Head of caudate nucleus (tissue), 42 donors: ENCODE data around the gene CAVIN2.

Source experiments
- DNase-seq, 42 donors: peaks; one replicate each; pipeline versions ENCODE4 v3.0.0 to v3.0.0-alpha.2; 2020 to 2021; ENCODE audit warnings: mixed read lengths in 7 of 42
- intact Hi-C: fragments of 100-400 bp; cut with DNase I; formaldehyde crosslinking; loops from one replicate; pipeline ENCODE4 v1.15.0; 2022

The CAVIN2 gene

DNA sequence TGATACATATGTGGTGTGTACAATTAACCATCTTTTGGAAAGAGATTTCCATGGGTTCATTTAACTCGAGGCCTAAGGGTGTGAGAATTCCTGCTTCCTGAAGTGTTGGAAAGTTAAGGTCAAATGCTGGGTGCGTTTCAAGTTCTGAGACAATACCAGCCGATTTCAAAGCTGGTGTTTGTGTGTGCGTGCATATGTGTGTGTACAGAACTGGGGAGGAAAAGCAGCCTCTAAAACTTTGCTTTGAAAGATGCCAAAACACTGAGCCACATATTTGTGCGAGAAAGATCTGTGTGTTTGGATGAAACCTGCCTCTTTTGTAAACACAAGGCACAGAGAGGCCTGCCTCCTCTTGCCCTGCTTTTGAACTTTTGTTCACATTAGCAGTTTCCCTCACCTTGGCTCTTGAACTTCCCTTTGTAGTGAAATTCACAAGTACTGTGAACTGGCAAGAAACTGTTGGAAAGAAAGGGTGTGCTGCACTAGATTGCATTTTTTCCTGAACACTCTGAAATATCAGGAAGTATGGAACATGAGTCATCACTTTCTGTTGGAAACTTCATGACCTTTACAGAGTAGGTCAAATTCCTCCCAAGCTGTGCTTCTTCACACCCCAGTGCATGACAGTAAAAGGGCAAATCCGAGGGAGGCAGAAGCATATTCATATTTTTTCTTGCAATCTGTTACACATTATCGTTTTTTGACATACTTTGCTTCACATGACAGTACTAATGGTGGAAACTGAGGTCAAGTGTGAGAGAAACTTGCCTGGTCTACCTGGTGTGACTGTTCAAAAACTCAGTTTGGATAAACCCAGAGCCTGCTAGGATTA, 20.0 kb upstream of the CAVIN2 start:
- no peak for DNase-seq
- intact Hi-C loops = loop anchor here (10.0 kb wide), 1 partner anchor 298 kb away; no protein-coding TSS in a partner anchor

DNA sequence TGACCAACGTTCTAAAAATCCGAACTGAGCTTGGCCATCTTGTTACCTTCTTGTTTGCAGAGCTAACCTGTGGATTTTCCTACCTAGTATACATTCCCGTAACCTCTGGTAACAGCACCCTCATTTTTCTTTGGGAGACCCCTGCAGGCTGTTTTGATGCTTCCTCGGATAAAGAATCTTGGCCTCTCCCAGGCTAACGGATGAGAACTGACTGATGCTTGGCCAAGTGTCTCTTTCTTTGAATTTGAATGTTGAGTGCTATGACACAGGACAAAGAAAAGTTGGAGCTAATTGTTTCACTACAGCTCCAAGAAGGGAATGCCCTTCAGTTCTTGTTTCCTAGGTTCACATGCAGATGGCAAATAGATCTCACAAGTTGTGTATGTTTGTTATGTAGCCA, 19.3 kb upstream of the CAVIN2 start:
- DNase-seq = no peak
- intact Hi-C loops = loop anchor here (10.0 kb wide), 1 partner anchor 299 kb away; no protein-coding TSS in a partner anchor

- peak in 21 of 42 donors; percentile 11 to 81 (median 46) for DNase-seq
- intact Hi-C loops = loop anchor here (10.0 kb wide), 1 partner anchor 300 kb away; no protein-coding TSS in a partner anchor
Observed at GRCh38 chr2:191864628-191865374, 17.9 kb upstream of the CAVIN2 start.

DNA sequence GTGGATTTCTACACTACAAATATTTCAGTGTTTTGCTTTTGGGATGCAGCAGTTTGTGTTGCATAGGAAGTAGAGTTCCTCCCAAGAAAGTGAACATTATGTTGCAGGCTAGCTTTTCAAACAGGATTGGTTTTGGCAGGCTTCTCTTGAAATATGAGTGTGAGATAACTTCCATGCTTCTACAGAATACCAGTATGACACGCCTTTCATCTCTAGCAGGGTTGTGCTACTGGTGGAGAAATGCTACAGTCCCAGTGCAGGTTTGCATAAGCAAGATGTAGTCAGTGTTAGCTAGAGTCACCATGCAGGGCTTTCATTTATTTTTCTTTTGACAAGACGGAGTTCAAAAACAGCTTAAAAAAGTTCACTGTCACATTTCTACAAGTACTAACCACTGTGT, 17.1 kb upstream of the CAVIN2 start:
- intact Hi-C loops = loop anchor here (10.0 kb wide), 1 partner anchor 301 kb away; no protein-coding TSS in a partner anchor
- DNase-seq = no peak

GRCh38 chr2:191862156-191862775, 15.4 kb upstream of the CAVIN2 start:
- intact Hi-C loops = loop anchor here (10.0 kb wide), 1 partner anchor 303 kb away; no protein-coding TSS in a partner anchor
- no peak for DNase-seq

GRCh38 chr2:191860760-191861466, 14.0 kb upstream of the CAVIN2 start:
- intact Hi-C loops = loop anchor here (10.0 kb wide), 1 partner anchor 304 kb away; no protein-coding TSS in a partner anchor
- DNase-seq = peak in 2 of 42 donors; percentile 15 to 42

DNA sequence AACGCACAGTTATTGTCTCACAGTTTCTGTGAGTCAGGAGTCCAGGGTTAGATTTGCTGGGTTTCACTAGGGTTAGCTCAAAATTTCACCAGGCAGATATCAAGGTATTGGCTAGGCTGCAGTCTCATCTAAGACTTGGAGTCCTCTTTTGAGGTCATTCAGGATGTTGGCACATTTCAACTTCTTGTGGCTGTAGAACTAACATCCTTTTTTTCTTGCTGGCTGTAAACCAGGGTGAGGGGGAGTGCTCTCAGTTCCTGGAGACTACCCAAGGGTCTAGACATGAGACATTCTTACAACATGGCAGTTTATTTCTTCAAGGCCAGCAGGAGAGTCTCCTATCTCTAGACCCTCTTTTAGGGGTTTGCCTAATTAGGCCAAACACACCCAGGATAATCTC, 12.8 kb upstream of the CAVIN2 start:
- no peak for DNase-seq
- intact Hi-C loops = loop anchor here (10.0 kb wide), 1 partner anchor 305 kb away; no protein-coding TSS in a partner anchor

DNA sequence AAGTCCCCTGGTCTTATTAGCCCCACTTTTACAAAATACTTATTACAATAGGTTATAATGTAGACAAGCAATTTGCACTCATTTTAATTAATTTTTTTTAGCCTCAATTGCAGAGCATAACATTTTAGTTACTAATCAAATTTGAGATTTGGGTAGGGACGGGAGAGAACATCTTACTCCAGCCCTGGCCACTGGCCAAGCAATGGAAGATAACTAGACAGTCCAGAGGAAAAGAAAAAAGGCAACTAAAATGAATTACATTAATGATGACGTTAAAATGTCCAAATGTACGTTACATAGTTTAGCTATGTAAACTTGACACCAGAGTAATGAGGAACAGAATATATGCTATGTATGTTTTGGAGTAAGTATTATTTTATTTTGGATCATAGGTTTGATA, 11.0 kb upstream of the CAVIN2 start:
- intact Hi-C loops = no loop called here
- DNase-seq = no peak

DNA sequence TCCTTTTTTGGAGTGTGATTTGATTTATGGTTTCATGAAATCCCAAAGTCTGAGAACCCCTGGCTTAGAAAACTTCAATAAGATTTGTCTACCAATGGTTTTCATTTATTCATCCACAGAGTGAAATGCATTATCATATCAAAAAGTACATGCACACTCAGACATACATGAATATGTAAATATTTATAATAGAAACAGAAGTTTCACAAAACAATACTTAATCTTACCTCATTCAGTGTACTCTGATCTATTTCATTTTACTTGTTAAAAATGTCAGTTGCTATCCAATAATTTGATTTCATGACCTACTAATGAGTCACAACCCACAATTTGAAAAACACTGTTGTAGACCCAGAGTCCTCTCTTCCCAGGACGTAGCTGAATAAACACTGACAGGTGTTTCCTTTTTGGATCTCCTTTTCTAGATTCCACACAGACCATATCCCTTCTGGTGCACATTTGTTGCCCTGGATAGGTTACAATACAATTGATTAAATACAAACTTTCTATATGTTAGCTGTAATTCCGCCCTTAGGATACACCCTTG, 10.4 kb upstream of the CAVIN2 start:
- no peak for DNase-seq
- intact Hi-C loops = no loop called here

GRCh38 chr2:191856111-191856876, 9.4 kb upstream of the CAVIN2 start:
- no peak for DNase-seq
- intact Hi-C loops = no loop called here

GRCh38 chr2:191855382-191855781, 8.5 kb upstream of the CAVIN2 start:
- no peak for DNase-seq
- intact Hi-C loops = no loop called here

- DNase-seq = no peak
- intact Hi-C loops = no loop called here
Observed at GRCh38 chr2:191854382-191855372, 7.8 kb upstream of the CAVIN2 start.

DNA sequence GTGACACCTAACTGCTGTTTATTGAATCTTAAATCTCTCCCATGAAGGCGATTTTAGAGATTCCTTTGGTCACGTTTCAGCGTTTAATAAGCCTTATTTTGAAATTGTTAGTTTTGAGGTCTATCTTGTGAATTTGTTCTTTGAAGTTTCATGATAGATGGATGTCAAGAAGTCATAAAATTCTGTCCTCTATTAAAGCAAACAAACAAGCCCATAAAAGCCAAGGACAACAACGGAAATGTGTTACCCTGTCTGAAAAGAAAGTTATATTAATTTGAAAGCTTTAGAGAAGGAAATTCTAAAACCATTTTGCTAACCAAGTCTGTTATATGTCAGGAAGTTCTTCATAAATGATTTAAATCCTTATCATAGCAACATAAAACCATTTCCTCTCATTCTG, 7.0 kb upstream of the CAVIN2 start:
- intact Hi-C loops = no loop called here

GRCh38 chr2:191851158-191851557, 4.3 kb upstream of the CAVIN2 start:
- intact Hi-C loops = no loop called here
- no peak for DNase-seq

More for the DNA sequence above, 7.0 kb upstream of the CAVIN2 start:
- no peak for DNase-seq

DNA sequence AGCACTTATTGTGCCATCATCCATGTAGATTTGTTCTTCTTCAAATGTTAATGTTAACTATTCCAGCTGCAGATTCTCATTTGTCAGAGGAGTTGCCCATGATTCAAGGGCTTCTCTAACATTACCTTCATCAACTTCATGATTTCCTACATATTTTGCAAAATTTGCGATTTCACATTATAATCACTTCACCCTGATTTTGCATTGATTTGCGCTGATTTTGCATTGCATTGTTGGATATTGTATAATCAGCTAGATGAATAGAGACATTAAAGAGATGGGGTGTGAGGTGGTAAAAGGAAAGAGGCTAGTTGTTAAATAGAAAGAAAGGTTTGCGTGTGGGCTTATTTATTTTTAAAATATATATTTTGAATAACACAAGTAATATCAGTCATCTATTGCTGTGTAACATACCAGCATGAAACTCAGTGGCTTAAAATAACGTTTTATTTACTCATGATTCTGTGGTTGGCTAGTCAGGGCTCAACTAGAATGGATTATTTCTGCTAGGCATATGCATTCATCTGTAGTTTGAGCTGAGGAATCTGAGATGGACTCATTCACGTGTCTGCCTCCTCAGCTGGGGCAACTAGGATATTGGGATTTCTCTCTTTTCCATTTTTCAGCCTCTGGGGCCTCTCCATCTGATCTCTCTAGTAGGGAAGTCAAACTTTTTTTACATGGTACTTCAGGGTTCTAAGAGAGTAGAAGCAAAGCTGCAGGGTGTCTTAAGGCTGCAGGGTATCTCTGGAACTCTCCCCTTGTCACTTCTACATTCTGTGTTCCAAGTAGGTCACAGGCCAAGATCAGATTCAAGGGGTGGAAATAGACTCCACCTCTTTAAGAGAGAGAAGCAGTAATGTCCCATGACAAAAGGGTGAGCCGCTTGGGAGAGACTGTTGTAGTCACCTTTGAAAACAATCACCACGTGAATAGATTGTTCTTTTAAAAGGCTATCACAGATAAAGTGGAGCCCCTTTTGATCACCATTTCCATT, 2.2 kb upstream of the CAVIN2 start:
- intact Hi-C loops = no loop called here
- DNase-seq = no peak
